IMR-90 (cell line): ENCODE data around the gene ZAR1. TPM values are rescaled to one million over a fixed set of nuclear protein-coding genes. Genes with fewer than 3 reads are reported as not detected.
A peak's percentile ranks its signal among the peaks of the same experiment; 100 is the strongest.

Experiments used
- ATAC-seq: fragments of 200-7000 bp; cut with Tn5 transposase; 2 replicates; pipeline ENCODE4 v1.9.1; 2020; ENCODE audit warnings: low read depth, mild to moderate bottlenecking, moderate library complexity
- Bru-seq: library from RNA; stranded (reverse); fragments of 400-500 nt; gene quantifications from one replicate; lab custom pipeline; 2021; lab: Mats Ljungman, UMichigan
- BruChase-seq, 2 experiments: library from RNA; stranded (reverse); fragments of 400-500 nt; gene quantifications; one replicate each; lab custom pipeline; 2021; lab: Mats Ljungman, UMichigan
- BruUV-seq: library from RNA; stranded (reverse); fragments of 400-500 nt; replicated peaks from 2 replicates; lab custom pipeline; 2021; lab: Mats Ljungman, UMichigan
- CTCF ChIA-PET: fragments of 300-600 bp; formaldehyde crosslinking; extraction: SDS; loops from one replicate; lab custom pipeline; 2021; ENCODE audit warnings: antibody characterized with exemption; lab: Yijun Ruan, JAX
- POLR2A ChIA-PET: fragments of 300-600 bp; sonication (Branson Sonifier 250); formaldehyde crosslinking; loops from one replicate; lab custom pipeline; 2022; ENCODE audit warnings: antibody characterized with exemption; ENCODE audit not compliant: unreplicated experiment; lab: Charles Lee
- DNase-seq: peaks from one replicate; pipeline ENCODE4 v3.0.0; 2013
- H2AFZ ChIP-seq: replicated peaks from 2 replicates; pipeline ENCODE3; 2013; ENCODE audit warnings: low read length, mild to moderate bottlenecking; ENCODE audit not compliant: poor library complexity
- H2AK5ac ChIP-seq: 2 replicates; pipeline ENCODE4 v1.6.1; 2013; ENCODE audit warnings: low read depth, low read length, inconsistent platforms
- H2AK9ac ChIP-seq: replicated peaks from 2 replicates; pipeline ENCODE3; 2013; ENCODE audit warnings: mild to moderate bottlenecking, low read depth, low read length, moderate library complexity; ENCODE audit not compliant: poor library complexity
- H2BK120ac ChIP-seq: 2 replicates; pipeline ENCODE4 v1.6.1; 2013; ENCODE audit warnings: low read depth, low read length, inconsistent platforms
- H2BK15ac ChIP-seq: 3 replicates; pipeline ENCODE4 v1.6.1; 2013; ENCODE audit warnings: low read depth, low read length, inconsistent platforms
- H2BK20ac ChIP-seq: 2 replicates; pipeline ENCODE4 v1.6.1; 2013; ENCODE audit warnings: low read depth, mild to moderate bottlenecking, inconsistent platforms, low read length, moderate library complexity
- H2BK5ac ChIP-seq: 2 replicates; pipeline ENCODE4 v1.6.1; 2013; ENCODE audit warnings: mild to moderate bottlenecking, low read depth, low read length, inconsistent platforms; ENCODE audit not compliant: poor library complexity, severe bottlenecking
- H3K14ac ChIP-seq: replicated peaks from 2 replicates; pipeline ENCODE4 v1.6.1; 2013; ENCODE audit warnings: low read depth, low read length, inconsistent platforms
- H3K18ac ChIP-seq: 2 replicates; pipeline ENCODE4 v1.6.1; 2013; ENCODE audit warnings: low read depth, low read length, control low read depth
- H3K23ac ChIP-seq: 2 replicates; pipeline ENCODE4 v1.6.1; 2013; ENCODE audit warnings: low read depth, low read length, inconsistent platforms
- H3K27ac ChIP-seq: 2 replicates; pipeline ENCODE4 v1.5.1; 2013; ENCODE audit warnings: mild to moderate bottlenecking, control low read depth, low read length; ENCODE audit not compliant: insufficient read depth
- H3K27me3 ChIP-seq: 2 replicates; pipeline ENCODE4 v1.6.1; 2013; ENCODE audit warnings: low read length; ENCODE audit not compliant: control insufficient read depth, insufficient read depth
- H3K36me3 ChIP-seq: 2 replicates; pipeline ENCODE4 v1.6.1; 2013; ENCODE audit warnings: low read length, mixed read lengths; ENCODE audit not compliant: control insufficient read depth, insufficient read depth
- H3K4ac ChIP-seq: 2 replicates; pipeline ENCODE4 v1.6.1; 2013; ENCODE audit warnings: low read depth, low read length, inconsistent platforms
- H3K4me1 ChIP-seq: 2 replicates; pipeline ENCODE4 v1.6.1; 2013; ENCODE audit warnings: low read length, mixed read lengths; ENCODE audit not compliant: control insufficient read depth, insufficient read depth
- H3K4me2 ChIP-seq: 2 replicates; pipeline ENCODE4 v1.6.1; 2013; ENCODE audit warnings: low read depth, mild to moderate bottlenecking, control low read depth, low read length, moderate library complexity
- H3K4me3 ChIP-seq: 2 replicates; pipeline ENCODE4 v1.5.1; 2013; ENCODE audit warnings: low read depth, mild to moderate bottlenecking, control low read depth, low read length, moderate library complexity; ENCODE audit not compliant: insufficient read depth
- H3K56ac ChIP-seq: 2 replicates; pipeline ENCODE4 v1.6.1; 2013; ENCODE audit warnings: low read length, inconsistent platforms; ENCODE audit not compliant: insufficient read depth; ENCODE audit errors: extremely low read depth
- H3K79me1 ChIP-seq, 2 experiments: 2 replicates each; pipeline ENCODE4 v1.6.1; 2013; ENCODE audit warnings: low read length in 2 of 2, inconsistent platforms in 1 of 2, low read depth in 1 of 2
- H3K9ac ChIP-seq: 2 replicates; pipeline ENCODE4 v1.6.1; 2013; ENCODE audit warnings: low read depth, low read length, control low read depth
- H3K9me1 ChIP-seq: 2 replicates; pipeline ENCODE4 v1.6.1; 2013; ENCODE audit warnings: low read length, inconsistent platforms; ENCODE audit not compliant: insufficient read depth
- H3K9me3 ChIP-seq: 2 replicates; pipeline ENCODE4 v1.6.1; 2013; ENCODE audit warnings: low read length; ENCODE audit not compliant: control insufficient read depth, insufficient read depth
- H4K20me1 ChIP-seq: 2 replicates; pipeline ENCODE4 v1.6.1; 2013; ENCODE audit warnings: low read length, inconsistent platforms; ENCODE audit not compliant: insufficient read depth
- H4K5ac ChIP-seq: 2 replicates; pipeline ENCODE4 v1.6.1; 2013; ENCODE audit warnings: mild to moderate bottlenecking, low read depth, low read length, control low read depth
- H4K8ac ChIP-seq, 2 experiments: 2 replicates each; pipeline ENCODE4 v1.6.1; 2013; ENCODE audit warnings: low read depth in 2 of 2, low read length in 2 of 2, control low read depth in 1 of 2, inconsistent platforms in 1 of 2
- H4K91ac ChIP-seq: 2 replicates; pipeline ENCODE4 v1.6.1; 2013; ENCODE audit warnings: low read depth, low read length, inconsistent platforms; ENCODE audit not compliant: insufficient read depth
- CEBPB ChIP-seq: IDR thresholded peaks from 2 replicates; pipeline ENCODE4 v1.6.1; 2012; ENCODE audit warnings: low read depth, low read length, improper control_type of control experiment
- CHD1 ChIP-seq: IDR thresholded peaks from 2 replicates; pipeline ENCODE4 v1.6.1; 2012; ENCODE audit warnings: low read depth, low read length, improper control_type of control experiment
- FOS ChIP-seq: fragments of 150-350 bp; IDR thresholded peaks from 2 replicates; pipeline ENCODE4 v1.6.1; 2016; ENCODE audit warnings: low read depth, low read length
- MAFK ChIP-seq: IDR thresholded peaks from 2 replicates; pipeline ENCODE4 v1.6.1; 2012; ENCODE audit warnings: low read depth, low read length, improper control_type of control experiment
- MAZ ChIP-seq: IDR thresholded peaks from 2 replicates; pipeline ENCODE4 v1.6.1; 2012; ENCODE audit warnings: low read depth, mild to moderate bottlenecking, low read length, improper control_type of control experiment, moderate library complexity, borderline replicate concordance
- MXI1 ChIP-seq: IDR thresholded peaks from 2 replicates; pipeline ENCODE4 v1.6.1; 2012; ENCODE audit warnings: low read depth, mild to moderate bottlenecking, low read length, moderate library complexity, borderline replicate concordance
- POLR2A ChIP-seq: IDR thresholded peaks from 2 replicates; pipeline ENCODE4 v1.6.1; 2012; ENCODE audit warnings: mild to moderate bottlenecking, low read depth, low read length
- WGBS, 2 experiments: methylation state at CpG; one replicate each; pipeline versions ENCODE4 v1.1.5 to v1.1.7; 2013; ENCODE audit warnings: missing lambda C conversion rate in 2 of 2; ENCODE audit not compliant: insufficient read length in 1 of 2; ENCODE audit errors: extremely low coverage in 2 of 2; 5-methylcytosine and 5-hydroxymethylcytosine counted together
- dilution Hi-C: fragments of 300-500 bp; cut with HindIII; formaldehyde crosslinking; loops from one replicate; pipeline ENCODE4 v1.14.3; 2018; ENCODE audit warnings: low sequenced_read_pairs; ENCODE audit not compliant: unreplicated experiment
- in situ Hi-C: fragments of 300-500 bp; cut with MboI; formaldehyde crosslinking; loops from 3 replicates; pipeline ENCODE4 v1.14.3; 2019; ENCODE audit warnings: low sequenced_read_pairs, inconsistent platforms, mixed read lengths
- intact Hi-C: fragments of 100-400 bp; cut with micrococcal nuclease; formaldehyde crosslinking; loops from 2 replicates; pipeline ENCODE4 v1.10.0; 2022
- long read RNA-seq: library from polyadenylated mRNA; unstranded; transcript quantifications from one replicate; pipeline ENCODE4 v2.0.0, GENCODE V29; 2021; ENCODE audit not compliant: unreplicated experiment
- polyA plus RNA-seq, 3 experiments: library from polyadenylated mRNA; depleted of rRNA; stranded (reverse); fragments of >200 nt; gene quantifications; 2 replicates each; pipeline ENCODE4 v1.2.3, GENCODE V29; 2012; ENCODE audit warnings: low replicate concordance in 1 of 3
- total RNA-seq: library from RNA; depleted of rRNA; stranded (reverse); fragments of >200 nt; gene quantifications from 2 replicates; pipeline ENCODE4 v1.2.3, GENCODE V29; 2012; rRNA removed
- TF ChIP-seq, protein P1 (sequence below): fragments of 150-350 bp; IDR thresholded peaks from 2 replicates; pipeline ENCODE4 v1.6.1; 2016; ENCODE audit warnings: low read depth, mild to moderate bottlenecking, low read length, moderate library complexity, borderline replicate concordance
- TF ChIP-seq, protein P2 (sequence below): conservative IDR thresholded peaks from 2 replicates; pipeline ENCODE4 v1.5.1; 2012; ENCODE audit warnings: mild to moderate bottlenecking, low read depth, low read length, improper control_type of control experiment

ZAR1 gene, protein sequence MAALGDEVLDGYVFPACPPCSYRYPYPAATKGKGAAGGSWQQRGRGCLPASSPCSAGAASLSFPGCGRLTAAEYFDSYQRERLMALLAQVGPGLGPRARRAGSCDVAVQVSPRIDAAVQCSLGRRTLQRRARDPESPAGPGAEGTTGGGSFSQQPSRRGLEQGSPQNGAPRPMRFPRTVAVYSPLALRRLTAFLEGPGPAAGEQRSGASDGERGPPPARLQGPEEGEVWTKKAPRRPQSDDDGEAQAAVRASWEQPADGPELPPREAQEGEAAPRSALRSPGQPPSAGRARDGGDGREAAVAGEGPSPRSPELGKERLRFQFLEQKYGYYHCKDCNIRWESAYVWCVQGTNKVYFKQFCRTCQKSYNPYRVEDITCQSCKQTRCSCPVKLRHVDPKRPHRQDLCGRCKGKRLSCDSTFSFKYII
- total RNA-seq (not detected in 2 replicates), polyA plus RNA-seq (2012; rRNA removed) (not detected in 2 replicates), Bru-seq, nascent RNA (percentile 22 among the genes with signal in this experiment), BruChase-seq, experiment 1, labeled RNA remaining after a 6-hour chase (percentile 20 among the genes with signal in this experiment), BruChase-seq, experiment 2, labeled RNA remaining after a 2-hour chase (percentile 14 among the genes with signal in this experiment)
- polyA plus RNA-seq (2012; cell fraction: cytosol; rRNA removed) = not detected in 2 replicates
- polyA plus RNA-seq (2012; cell fraction: nucleus; rRNA removed; ENCODE audit: low replicate concordance) = 0.05 TPM in 1 of 2 replicates, not detected in the other
- long read RNA-seq = 0 reads

DNA sequence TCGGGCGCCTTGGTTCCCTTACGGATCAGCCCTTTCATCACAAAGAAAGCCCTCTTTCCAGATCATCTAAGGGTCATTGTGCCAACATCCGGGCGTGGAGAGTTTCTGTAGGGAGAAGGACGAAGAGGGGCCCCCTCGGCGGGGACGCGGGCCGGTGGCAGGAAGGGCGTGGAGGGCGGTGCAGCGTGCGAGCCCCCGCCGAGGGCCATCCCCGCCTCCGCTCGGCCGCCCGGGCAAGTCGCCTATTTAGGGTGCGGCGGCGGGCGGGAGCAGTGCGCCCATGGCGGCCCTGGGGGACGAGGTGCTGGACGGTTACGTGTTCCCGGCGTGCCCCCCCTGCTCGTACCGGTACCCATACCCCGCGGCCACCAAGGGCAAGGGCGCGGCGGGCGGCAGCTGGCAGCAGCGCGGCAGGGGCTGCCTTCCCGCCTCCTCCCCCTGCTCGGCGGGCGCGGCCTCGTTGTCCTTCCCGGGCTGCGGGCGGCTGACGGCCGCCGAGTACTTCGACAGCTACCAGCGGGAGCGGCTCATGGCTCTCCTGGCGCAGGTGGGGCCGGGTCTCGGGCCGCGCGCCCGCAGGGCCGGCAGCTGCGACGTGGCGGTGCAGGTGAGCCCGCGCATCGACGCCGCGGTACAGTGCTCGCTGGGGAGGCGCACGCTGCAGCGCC is at the start of gene ZAR1:
Gene ZAR1 (plus strand): TSS at position 241 of the 668 bp plus-strand sequence. CDS start 40 bp downstream, at position 281.
- 9% methylated on average over 17 of the region's 80 CpGs; no CpG with 5 or more reads in 1 of the 2 experiments for WGBS, 2 experiments
- Histone ChIP-seq H4K8ac (no peak within 1 kb of the TSS), H2BK5ac (no peak within 1 kb of the TSS), H2BK15ac (no peak within 1 kb of the TSS), H3K4me3 (peak within 1 kb of the TSS; percentile 27), H4K20me1 (no peaks in the 10 kb centered on the region), H3K9ac (no peak within 1 kb of the TSS), H3K79me1 (no peaks in the 10 kb centered on the region), H3K4ac (no peak within 1 kb of the TSS), H3K9me3 (peaks cover 18% of the 10 kb centered on the region), H3K18ac (no peak within 1 kb of the TSS), H4K5ac (no peak within 1 kb of the TSS), H3K56ac (no peak within 1 kb of the TSS), H2BK20ac (no peak within 1 kb of the TSS), H3K27ac (no peak within 1 kb of the TSS), H3K4me2 (peak within 1 kb of the TSS; percentile 46; the same call in 1 of the 2 replicates), H4K91ac (no peak within 1 kb of the TSS), H3K4me1 (no peaks in the 10 kb centered on the region), H3K23ac (no peak within 1 kb of the TSS), H2AK9ac (peak within 1 kb of the TSS; percentile 71), H2BK120ac (no peak within 1 kb of the TSS), H2AK5ac (no peak within 1 kb of the TSS), H3K27me3 (peaks cover 56% of the 10 kb centered on the region), H3K36me3 (no peaks in the 10 kb centered on the region), H3K14ac (no peak within 1 kb of the TSS), H2AFZ (peak within 1 kb of the TSS; percentile 78), H3K9me1 (no peaks in the 10 kb centered on the region; the same call in 1 of the 2 replicates)
- TF ChIP-seq MAFK (no peak), FOS (no peak), CEBPB (no peak), MAZ (no peak), POLR2A (no peak), MXI1 (no peak), CHD1 (no peak)
- TF ChIP-seq, protein P1, sequence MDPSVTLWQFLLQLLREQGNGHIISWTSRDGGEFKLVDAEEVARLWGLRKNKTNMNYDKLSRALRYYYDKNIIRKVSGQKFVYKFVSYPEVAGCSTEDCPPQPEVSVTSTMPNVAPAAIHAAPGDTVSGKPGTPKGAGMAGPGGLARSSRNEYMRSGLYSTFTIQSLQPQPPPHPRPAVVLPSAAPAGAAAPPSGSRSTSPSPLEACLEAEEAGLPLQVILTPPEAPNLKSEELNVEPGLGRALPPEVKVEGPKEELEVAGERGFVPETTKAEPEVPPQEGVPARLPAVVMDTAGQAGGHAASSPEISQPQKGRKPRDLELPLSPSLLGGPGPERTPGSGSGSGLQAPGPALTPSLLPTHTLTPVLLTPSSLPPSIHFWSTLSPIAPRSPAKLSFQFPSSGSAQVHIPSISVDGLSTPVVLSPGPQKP = no peak
- TF ChIP-seq, protein P2, sequence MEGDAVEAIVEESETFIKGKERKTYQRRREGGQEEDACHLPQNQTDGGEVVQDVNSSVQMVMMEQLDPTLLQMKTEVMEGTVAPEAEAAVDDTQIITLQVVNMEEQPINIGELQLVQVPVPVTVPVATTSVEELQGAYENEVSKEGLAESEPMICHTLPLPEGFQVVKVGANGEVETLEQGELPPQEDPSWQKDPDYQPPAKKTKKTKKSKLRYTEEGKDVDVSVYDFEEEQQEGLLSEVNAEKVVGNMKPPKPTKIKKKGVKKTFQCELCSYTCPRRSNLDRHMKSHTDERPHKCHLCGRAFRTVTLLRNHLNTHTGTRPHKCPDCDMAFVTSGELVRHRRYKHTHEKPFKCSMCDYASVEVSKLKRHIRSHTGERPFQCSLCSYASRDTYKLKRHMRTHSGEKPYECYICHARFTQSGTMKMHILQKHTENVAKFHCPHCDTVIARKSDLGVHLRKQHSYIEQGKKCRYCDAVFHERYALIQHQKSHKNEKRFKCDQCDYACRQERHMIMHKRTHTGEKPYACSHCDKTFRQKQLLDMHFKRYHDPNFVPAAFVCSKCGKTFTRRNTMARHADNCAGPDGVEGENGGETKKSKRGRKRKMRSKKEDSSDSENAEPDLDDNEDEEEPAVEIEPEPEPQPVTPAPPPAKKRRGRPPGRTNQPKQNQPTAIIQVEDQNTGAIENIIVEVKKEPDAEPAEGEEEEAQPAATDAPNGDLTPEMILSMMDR = no peak
- intact Hi-C loops (no loop called here), in situ Hi-C loops (loop anchor here (25.0 kb wide), 1 partner anchor 103 kb away; no protein-coding TSS in a partner anchor), dilution Hi-C loops (no loop called here)
- DNase-seq = no peak
- no TSS peak for BruUV-seq
- POLR2A ChIA-PET = no interaction called here
- CTCF ChIA-PET = no interaction called here
- ATAC-seq = peak; percentile 24
